ENCODE data around the gene AOPEP.

DNA sequence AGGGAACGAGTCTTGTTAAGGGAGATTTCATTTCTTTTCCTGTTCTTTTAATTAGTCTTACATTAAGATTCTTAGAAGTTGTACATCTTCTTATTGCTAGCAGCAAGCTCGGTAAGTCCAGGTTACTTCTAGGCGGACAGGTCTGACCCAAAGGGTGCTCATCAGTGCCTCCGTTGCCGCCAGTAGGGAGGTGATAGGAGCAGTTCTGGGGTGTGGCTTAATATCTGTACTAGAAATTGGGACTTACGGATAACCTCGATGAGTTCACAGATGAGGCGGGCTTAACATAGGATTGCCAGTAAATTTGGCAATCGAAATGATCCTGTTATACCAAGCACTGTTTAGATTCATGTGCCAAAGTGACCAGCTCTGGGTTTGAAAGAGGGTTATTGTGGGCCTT is 312.2 kb downstream of the AOPEP start:
- TF ChIP-seq EP300 (IDR thresholded peaks at IDR 0.05) (no peak), POLR2AphosphoS5 (IDR thresholded peaks at IDR 0.05) (no peak), POLR2A (IDR thresholded peaks at IDR 0.05) (no peak)
- TF ChIP-seq, protein P1, sequence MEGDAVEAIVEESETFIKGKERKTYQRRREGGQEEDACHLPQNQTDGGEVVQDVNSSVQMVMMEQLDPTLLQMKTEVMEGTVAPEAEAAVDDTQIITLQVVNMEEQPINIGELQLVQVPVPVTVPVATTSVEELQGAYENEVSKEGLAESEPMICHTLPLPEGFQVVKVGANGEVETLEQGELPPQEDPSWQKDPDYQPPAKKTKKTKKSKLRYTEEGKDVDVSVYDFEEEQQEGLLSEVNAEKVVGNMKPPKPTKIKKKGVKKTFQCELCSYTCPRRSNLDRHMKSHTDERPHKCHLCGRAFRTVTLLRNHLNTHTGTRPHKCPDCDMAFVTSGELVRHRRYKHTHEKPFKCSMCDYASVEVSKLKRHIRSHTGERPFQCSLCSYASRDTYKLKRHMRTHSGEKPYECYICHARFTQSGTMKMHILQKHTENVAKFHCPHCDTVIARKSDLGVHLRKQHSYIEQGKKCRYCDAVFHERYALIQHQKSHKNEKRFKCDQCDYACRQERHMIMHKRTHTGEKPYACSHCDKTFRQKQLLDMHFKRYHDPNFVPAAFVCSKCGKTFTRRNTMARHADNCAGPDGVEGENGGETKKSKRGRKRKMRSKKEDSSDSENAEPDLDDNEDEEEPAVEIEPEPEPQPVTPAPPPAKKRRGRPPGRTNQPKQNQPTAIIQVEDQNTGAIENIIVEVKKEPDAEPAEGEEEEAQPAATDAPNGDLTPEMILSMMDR (IDR thresholded peaks at IDR 0.05): no peak

Data from suprapubic skin (tissue), 4 donors.